Trophoblast cell (in vitro differentiated cells and primary cell): Measurements from ENCODE around the gene PAK4. TPM values are rescaled to one million over a fixed set of nuclear protein-coding genes. Genes with fewer than 3 reads are reported as not detected.
A peak's percentile ranks its signal among the peaks of the same experiment; 100 is the strongest.

Experiments used
- DNase-seq, 2 donors: peaks; one replicate each; pipeline ENCODE4 v3.0.0-alpha.2; 2016
- H2AFZ ChIP-seq: 2 replicates; pipeline ENCODE4 v1.6.1; 2013; ENCODE audit warnings: low read length, moderate library complexity, mild to moderate bottlenecking; ENCODE audit not compliant: insufficient read depth, poor library complexity
- H2AK5ac ChIP-seq: 2 replicates; pipeline ENCODE4 v1.6.1; 2013; ENCODE audit warnings: mild to moderate bottlenecking, low read length
- H2BK120ac ChIP-seq: 2 replicates; pipeline ENCODE4 v1.6.1; 2013; ENCODE audit warnings: low read length, mild to moderate bottlenecking, moderate library complexity; ENCODE audit not compliant: insufficient read depth, poor library complexity
- H2BK12ac ChIP-seq: 2 replicates; pipeline ENCODE4 v1.6.1; 2013; ENCODE audit warnings: mild to moderate bottlenecking, low read length, moderate library complexity
- H2BK5ac ChIP-seq: 2 replicates; pipeline ENCODE4 v1.6.1; 2013; ENCODE audit warnings: low read length, low read depth, moderate library complexity, mild to moderate bottlenecking; ENCODE audit not compliant: poor library complexity
- H3K14ac ChIP-seq: 2 replicates; pipeline ENCODE4 v1.6.1; 2013; ENCODE audit warnings: mild to moderate bottlenecking, low read length
- H3K18ac ChIP-seq: 2 replicates; pipeline ENCODE4 v1.6.1; 2013; ENCODE audit warnings: mild to moderate bottlenecking, low read length
- H3K23ac ChIP-seq: 2 replicates; pipeline ENCODE4 v1.6.1; 2013; ENCODE audit warnings: low read length
- H3K27ac ChIP-seq: 2 replicates; pipeline ENCODE4 v1.5.1; 2013; ENCODE audit warnings: low read depth, mild to moderate bottlenecking, inconsistent platforms, low read length, moderate library complexity
- H3K27me3 ChIP-seq: 2 replicates; pipeline ENCODE4 v1.6.1; 2013; ENCODE audit warnings: inconsistent platforms, mild to moderate bottlenecking, low read length, moderate library complexity; ENCODE audit not compliant: insufficient read depth
- H3K36me3 ChIP-seq, 2 experiments: 1 replicate in 1 of 2; 2 replicates in 1 of 2; pipeline ENCODE4 v1.6.1; 2013; ENCODE audit warnings: low read length in 2 of 2, mild to moderate bottlenecking in 2 of 2, moderate library complexity in 1 of 2; ENCODE audit not compliant: insufficient read depth in 2 of 2, control insufficient read depth in 1 of 2
- H3K4ac ChIP-seq: 2 replicates; pipeline ENCODE4 v1.6.1; 2013; ENCODE audit warnings: low read depth, mild to moderate bottlenecking, low read length, moderate library complexity
- H3K4me1 ChIP-seq, 2 experiments: 1 replicate in 1 of 2; 2 replicates in 1 of 2; pipeline ENCODE4 v1.6.1; 2013; ENCODE audit warnings: low read length in 2 of 2, mild to moderate bottlenecking in 2 of 2, moderate library complexity in 1 of 2; ENCODE audit not compliant: insufficient read depth in 2 of 2, control insufficient read depth in 1 of 2
- H3K4me2 ChIP-seq: 2 replicates; pipeline ENCODE4 v1.6.1; 2013; ENCODE audit warnings: inconsistent platforms, mild to moderate bottlenecking, low read length, moderate library complexity
- H3K4me3 ChIP-seq: 2 replicates; pipeline ENCODE4 v1.5.1; 2013; ENCODE audit warnings: mild to moderate bottlenecking, low read depth, low read length, inconsistent platforms
- H3K79me1 ChIP-seq: one replicate; pipeline ENCODE4 v1.6.1; 2013; ENCODE audit warnings: low read length
- H3K79me2 ChIP-seq: 2 replicates; pipeline ENCODE4 v1.6.1; 2013; ENCODE audit warnings: low read length, mild to moderate bottlenecking; ENCODE audit not compliant: control insufficient read depth, insufficient read depth, poor library complexity
- H3K9ac ChIP-seq: 2 replicates; pipeline ENCODE4 v1.6.1; 2013; ENCODE audit warnings: mild to moderate bottlenecking, low read length
- H3K9me3 ChIP-seq: 2 replicates; pipeline ENCODE4 v1.6.1; 2013; ENCODE audit warnings: low read depth, mild to moderate bottlenecking, control low read depth, inconsistent platforms, low read length; ENCODE audit not compliant: insufficient read depth
- H4K12ac ChIP-seq: 2 replicates; pipeline ENCODE4 v1.6.1; 2013; ENCODE audit warnings: low read depth, mild to moderate bottlenecking, low read length, moderate library complexity
- H4K8ac ChIP-seq: 2 replicates; pipeline ENCODE4 v1.6.1; 2013; ENCODE audit warnings: low read depth, mild to moderate bottlenecking, low read length, moderate library complexity
- H4K91ac ChIP-seq: one replicate; pipeline ENCODE4 v1.6.1; 2013; ENCODE audit warnings: low read depth, mild to moderate bottlenecking, low read length, moderate library complexity
- WGBS: extraction: QIAGEN DNeasy Blood & Tissue Kit; methylation state at CpG from one replicate; pipeline ENCODE4 v1.1.7; 2013; ENCODE audit warnings: missing lambda C conversion rate; ENCODE audit not compliant: insufficient read length, insufficient coverage; ENCODE audit errors: extremely low coverage; 5-methylcytosine and 5-hydroxymethylcytosine counted together
- polyA plus RNA-seq: library from polyadenylated mRNA; stranded (reverse); fragments of 200-250 nt; gene quantifications from 2 replicates; pipeline ENCODE4 v1.2.3, GENCODE V29; 2013

PAK4 gene
- polyA plus RNA-seq = 117 and 130 TPM in 2 replicates

DNA sequence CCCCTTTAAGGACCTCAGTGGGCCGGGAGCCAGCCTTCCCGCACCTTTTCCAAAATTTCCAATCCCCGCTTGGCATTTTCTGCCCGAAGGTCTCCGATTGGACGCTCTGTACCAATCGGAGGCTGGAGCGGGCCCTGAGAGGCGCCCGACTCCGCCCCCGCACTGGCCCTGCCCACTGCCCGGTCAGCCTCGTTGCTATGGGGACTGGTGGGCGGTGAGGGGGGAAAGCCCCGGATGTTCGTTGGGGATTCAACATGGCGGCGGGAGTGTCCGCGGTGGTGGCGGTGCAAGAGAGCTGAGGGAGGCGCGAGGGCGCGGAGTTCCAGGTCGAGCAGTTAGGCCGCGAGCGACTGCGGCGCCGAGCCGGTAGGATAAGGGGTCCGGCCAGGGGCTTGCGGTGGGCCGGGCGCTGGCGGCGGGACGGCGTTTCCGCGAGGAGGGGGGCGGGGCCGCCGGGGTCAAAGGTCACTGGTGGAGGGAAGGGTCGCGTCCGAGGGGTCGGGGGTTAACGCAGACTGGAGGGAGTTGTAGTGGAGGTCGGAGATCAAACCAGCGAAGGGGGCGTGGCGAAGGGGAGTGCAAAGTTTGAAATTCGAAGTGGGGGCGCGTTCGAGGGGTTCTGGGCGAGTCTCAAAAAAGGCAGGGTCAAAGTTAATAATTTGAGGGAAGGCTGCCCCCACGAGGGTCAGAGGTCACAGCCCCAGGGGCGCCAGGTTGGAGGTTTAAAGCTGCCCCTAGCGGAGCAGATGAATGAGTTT is at the start of gene PAK4:
Gene PAK4, plus strand, starts transcription at position 233 of the 758 bp plus-strand sequence. CDS start 43,768 bp downstream, outside the sequence.
- Histone ChIP-seq H2AFZ (peak within 1 kb of the TSS; percentile 96), H2BK12ac (peak within 1 kb of the TSS; percentile 48), H3K14ac (peak within 1 kb of the TSS; percentile 98), H3K4me2 (peak within 1 kb of the TSS; percentile 91), H2AK5ac (peak within 1 kb of the TSS; percentile 98), H3K4ac (peak within 1 kb of the TSS; percentile 99), H3K18ac (peak within 1 kb of the TSS; percentile 100), H2BK5ac (peak within 1 kb of the TSS; percentile 97), H3K79me1 (peaks cover 6% of the 10 kb centered on the region), H3K4me1 (peaks cover 14 to 19% of the 10 kb centered on the region in 2 experiments), H3K36me3 (peaks cover 0 to 3% of the 10 kb centered on the region in 2 experiments), H3K4me3 (peak within 1 kb of the TSS; percentile 99), H3K9me3 (no peaks in the 10 kb centered on the region), H4K12ac (peak within 1 kb of the TSS; percentile 98), H3K23ac (no peak within 1 kb of the TSS), H3K27ac (peak within 1 kb of the TSS; percentile 87), H3K79me2 (peaks cover 21% of the 10 kb centered on the region), H3K9ac (peak within 1 kb of the TSS; percentile 93), H4K8ac (peak within 1 kb of the TSS; percentile 99), H2BK120ac (peak within 1 kb of the TSS; percentile 99), H3K27me3 (no peaks in the 10 kb centered on the region), H4K91ac (peak within 1 kb of the TSS; percentile 98)
- no CpG with 5 or more reads among the region's 64 CpGs for WGBS
- DNase-seq = peak; percentile 98 to 99

DNA sequence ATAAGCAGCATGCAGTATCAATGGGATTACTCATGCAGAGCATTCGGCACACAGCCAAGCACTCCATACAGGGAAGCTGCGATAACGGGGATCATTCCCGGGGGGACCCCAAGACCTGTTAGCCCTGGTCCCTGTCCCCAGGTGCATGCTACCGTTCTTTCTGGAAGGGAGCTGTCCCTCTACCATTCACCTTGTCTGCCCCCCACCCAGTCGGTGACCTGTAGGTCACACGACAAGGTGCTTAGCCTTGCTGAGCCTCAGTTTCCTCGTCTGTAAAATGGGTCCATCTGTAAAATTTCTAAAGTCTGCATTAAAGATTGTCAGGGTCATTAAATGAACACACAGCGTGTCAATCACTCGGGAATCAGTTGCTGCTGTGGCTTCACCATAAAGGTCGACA is 48.3 kb upstream of the PAK4 start:
- H2AK5ac ChIP-seq = no peak overlapping the region
- H2AFZ ChIP-seq = no peak overlapping the region
- no peaks in the 10 kb centered on the region for H3K4me1 ChIP-seq
- no peaks in the 10 kb centered on the region for H3K79me1 ChIP-seq
- no peak overlapping the region for H3K23ac ChIP-seq
- WGBS = no CpG with 5 or more reads among the region's 11 CpGs
- H3K9me3 ChIP-seq = no peaks in the 10 kb centered on the region
- no peak overlapping the region for H3K9ac ChIP-seq
- H3K79me2 ChIP-seq = no peaks in the 10 kb centered on the region
- H3K4me3 ChIP-seq = no peak overlapping the region
- no peaks in the 10 kb centered on the region for H3K27me3 ChIP-seq
- H3K18ac ChIP-seq = no peak overlapping the region
- H4K91ac ChIP-seq = no peak overlapping the region
- H2BK5ac ChIP-seq = no peak overlapping the region
- no peak for DNase-seq
- no peak overlapping the region for H4K12ac ChIP-seq
- no peak overlapping the region for H3K27ac ChIP-seq
- H3K4me2 ChIP-seq = no peak overlapping the region
- no peaks in the 10 kb centered on the region for H3K36me3 ChIP-seq
- no peak overlapping the region for H2BK12ac ChIP-seq
- no peak overlapping the region for H3K14ac ChIP-seq
- no peak overlapping the region for H3K4ac ChIP-seq
- H4K8ac ChIP-seq = no peak overlapping the region
- no peak overlapping the region for H2BK120ac ChIP-seq

DNA sequence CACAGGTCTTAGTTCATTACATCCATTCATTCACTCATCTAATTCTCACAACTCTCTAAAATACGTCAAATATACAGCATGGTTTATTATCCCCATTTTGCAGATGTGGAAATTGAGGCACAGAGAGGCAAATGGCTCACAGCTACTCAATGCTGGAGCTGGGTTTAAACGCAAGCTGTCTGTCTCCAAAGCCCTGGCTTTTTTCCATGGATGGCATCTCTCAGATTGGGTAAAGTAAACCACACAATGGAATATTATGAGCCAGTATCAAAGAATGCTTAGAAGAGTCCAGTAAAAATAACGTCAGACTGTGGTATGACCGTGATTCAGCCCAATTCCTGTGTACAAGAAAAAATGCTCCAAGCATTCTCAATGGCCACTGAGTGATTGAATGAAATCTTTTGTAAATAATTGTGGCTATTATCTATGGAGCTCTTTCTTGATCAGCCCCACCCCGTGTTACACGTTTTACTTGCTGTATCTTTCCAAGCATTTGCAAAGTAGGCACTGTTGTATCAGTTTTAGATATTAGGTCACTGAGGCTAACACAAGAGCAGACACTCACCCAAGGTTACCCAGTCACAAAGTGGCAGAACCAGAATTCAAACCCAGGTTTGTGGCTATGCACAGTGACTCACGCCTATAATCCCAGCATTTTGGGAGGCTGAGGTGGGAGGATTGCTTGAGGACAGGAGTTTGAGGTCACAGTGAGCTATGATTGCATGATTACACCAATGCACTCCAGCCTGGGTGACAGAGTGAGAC is 47.0 kb upstream of the PAK4 start:
- H3K79me2 ChIP-seq = no peaks in the 10 kb centered on the region
- peak; percentile 69 to 90 for DNase-seq

GRCh38 chr19:39080431-39080830 is 45.2 kb upstream of the PAK4 start:
- Histone ChIP-seq H3K14ac (no peak overlapping the region), H3K79me2 (no peaks in the 10 kb centered on the region), H3K36me3 (no peaks in the 10 kb centered on the region), H2BK120ac (no peak overlapping the region), H2BK12ac (no peak overlapping the region), H3K23ac (no peak overlapping the region), H4K8ac (no peak overlapping the region), H3K79me1 (no peaks in the 10 kb centered on the region), H2AK5ac (no peak overlapping the region), H3K4me1 (no peaks in the 10 kb centered on the region), H3K9me3 (peaks cover 4% of the 10 kb centered on the region), H3K9ac (no peak overlapping the region), H3K4me2 (no peak overlapping the region), H3K27me3 (peaks cover 21% of the 10 kb centered on the region), H2AFZ (no peak overlapping the region), H3K18ac (no peak overlapping the region), H2BK5ac (no peak overlapping the region), H4K12ac (no peak overlapping the region), H3K4ac (no peak overlapping the region), H4K91ac (no peak overlapping the region), H3K4me3 (no peak overlapping the region), H3K27ac (no peak overlapping the region)
- WGBS = no CpG with 5 or more reads among the region's 3 CpGs
- DNase-seq = no peak

More for the DNA sequence above, 47.0 kb upstream of the PAK4 start:
- 100% methylated on average over 1 of the region's 7 CpGs for WGBS
- no peak overlapping the region for H3K4me2 ChIP-seq
- H2AFZ ChIP-seq = no peak overlapping the region
- H3K14ac ChIP-seq = no peak overlapping the region
- H3K79me1 ChIP-seq = no peaks in the 10 kb centered on the region
- no peak overlapping the region for H3K18ac ChIP-seq
- H4K8ac ChIP-seq = no peak overlapping the region
- no peak overlapping the region for H2BK5ac ChIP-seq
- no peak overlapping the region for H4K91ac ChIP-seq
- no peak overlapping the region for H4K12ac ChIP-seq
- no peak overlapping the region for H2BK12ac ChIP-seq
- H3K36me3 ChIP-seq = no peaks in the 10 kb centered on the region
- no peak overlapping the region for H3K4ac ChIP-seq
- no peaks in the 10 kb centered on the region for H3K9me3 ChIP-seq
- no peaks in the 10 kb centered on the region for H3K4me1 ChIP-seq
- no peak overlapping the region for H3K4me3 ChIP-seq
- H3K9ac ChIP-seq = no peak overlapping the region
- H2BK120ac ChIP-seq = no peak overlapping the region
- H2AK5ac ChIP-seq = no peak overlapping the region
- H3K23ac ChIP-seq = no peak overlapping the region
- H3K27me3 ChIP-seq = peaks cover 5% of the 10 kb centered on the region
- H3K27ac ChIP-seq = no peak overlapping the region
